Breast epithelium (tissue), 3 donors: Measurements from ENCODE around the gene KCNIP1.

ENCODE experiments used
- POLR2A ChIP-seq: fragments of 450-650 bp; IDR thresholded peaks from one replicate; pipeline ENCODE4 v1.6.1; 2016; ENCODE audit warnings: antibody characterized with exemption, mild to moderate bottlenecking, moderate library complexity
- POLR2AphosphoS5 ChIP-seq, 3 donors: sonication (generic); formaldehyde crosslinking; IDR thresholded peaks; one replicate each; pipeline ENCODE4 v1.6.1; 2017; ENCODE audit warnings: antibody characterized with exemption in 3 of 3
- TF ChIP-seq, protein P1 (sequence below), 3 donors: fragments of 450-650 bp; IDR thresholded peaks; one replicate each; pipeline ENCODE4 v1.5.1; 2016 to 2017; ENCODE audit warnings: antibody characterized with exemption in 3 of 3, mild to moderate bottlenecking in 3 of 3, moderate library complexity in 3 of 3

DNA sequence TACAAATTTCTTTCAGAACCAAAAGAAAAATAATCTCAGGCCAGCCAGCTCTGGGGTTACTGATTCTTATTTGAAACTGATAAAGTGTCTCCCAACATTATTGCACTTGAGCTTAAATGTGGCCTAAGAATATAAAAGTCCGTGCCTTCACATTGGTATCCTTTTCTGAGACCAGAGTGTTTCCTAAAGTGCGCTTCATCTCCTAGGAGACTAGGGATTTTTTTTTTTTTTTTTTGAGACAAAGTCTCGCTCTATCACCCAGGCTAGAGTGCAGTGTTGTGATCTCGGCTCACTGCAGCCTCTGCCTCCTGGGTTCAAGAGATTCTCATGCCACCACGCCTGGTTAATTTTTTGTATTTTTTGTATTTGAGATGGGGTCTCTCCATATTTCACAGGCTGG lies 23.6 kb upstream of the KCNIP1 start:
- TF ChIP-seq, protein P1, sequence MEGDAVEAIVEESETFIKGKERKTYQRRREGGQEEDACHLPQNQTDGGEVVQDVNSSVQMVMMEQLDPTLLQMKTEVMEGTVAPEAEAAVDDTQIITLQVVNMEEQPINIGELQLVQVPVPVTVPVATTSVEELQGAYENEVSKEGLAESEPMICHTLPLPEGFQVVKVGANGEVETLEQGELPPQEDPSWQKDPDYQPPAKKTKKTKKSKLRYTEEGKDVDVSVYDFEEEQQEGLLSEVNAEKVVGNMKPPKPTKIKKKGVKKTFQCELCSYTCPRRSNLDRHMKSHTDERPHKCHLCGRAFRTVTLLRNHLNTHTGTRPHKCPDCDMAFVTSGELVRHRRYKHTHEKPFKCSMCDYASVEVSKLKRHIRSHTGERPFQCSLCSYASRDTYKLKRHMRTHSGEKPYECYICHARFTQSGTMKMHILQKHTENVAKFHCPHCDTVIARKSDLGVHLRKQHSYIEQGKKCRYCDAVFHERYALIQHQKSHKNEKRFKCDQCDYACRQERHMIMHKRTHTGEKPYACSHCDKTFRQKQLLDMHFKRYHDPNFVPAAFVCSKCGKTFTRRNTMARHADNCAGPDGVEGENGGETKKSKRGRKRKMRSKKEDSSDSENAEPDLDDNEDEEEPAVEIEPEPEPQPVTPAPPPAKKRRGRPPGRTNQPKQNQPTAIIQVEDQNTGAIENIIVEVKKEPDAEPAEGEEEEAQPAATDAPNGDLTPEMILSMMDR (IDR thresholded peaks at IDR 0.05), result no peak
- TF ChIP-seq POLR2AphosphoS5 (IDR thresholded peaks at IDR 0.05) (no peak), POLR2A (no peak)
